Transverse colon (tissue), 3 donors: ENCODE data around the gene KLHL29.

Source experiments
- CTCF ChIP-seq, 5 experiments: fragments of 200-600 bp in 3 of 5; fragments of 450-650 bp in 2 of 5; sonication (generic) in 3 of 5; IDR thresholded peaks; 1 replicate in 2 of 5; 2 replicates in 3 of 5; pipeline ENCODE4 v1.5.1; 2016 to 2017; ENCODE audit warnings: antibody characterized with exemption in 5 of 5, inconsistent platforms in 3 of 5, mild to moderate bottlenecking in 2 of 5, moderate library complexity in 1 of 5
- POLR2A ChIP-seq: fragments of 450-650 bp; IDR thresholded peaks from one replicate; pipeline ENCODE4 v1.6.1; 2016; ENCODE audit warnings: antibody characterized with exemption, mild to moderate bottlenecking, moderate library complexity

GRCh38 chr2:23649303-23649702, 264.3 kb downstream of the KLHL29 start:
- no peak for TF ChIP-seq CTCF (IDR thresholded peaks at IDR 0.05)
- TF ChIP-seq POLR2A: no peak
